ENCODE results near the gene CACNA1S.

Gene CACNA1S

GRCh38 chr1:201114245-201115131 lies 2.3 kb upstream of the CACNA1S start:
- Histone ChIP-seq H2AK5ac (ENCODE audit: low read depth, low read length) (peak overlapping the region; percentile 59), H2BK120ac (ENCODE audit: low read depth, low read length) (no peak overlapping the region), H4K91ac (ENCODE audit: low read depth, low read length, poor library complexity) (no peak overlapping the region), H4K8ac (ENCODE audit: low read depth, low read length) (peak overlapping the region; percentile 19), H3K14ac (ENCODE audit: low read length) (peak overlapping the region; percentile 92), H3K9ac (ENCODE audit: low read depth, low read length, poor library complexity) (peak overlapping the region; percentile 92), H2AFZ (ENCODE audit: low read length) (peak overlapping the region; percentile 96), H3K23ac (ENCODE audit: low read depth, low read length, poor library complexity) (peak overlapping the region; percentile 83), H3K9me3 (replicated peaks in 1 of 2; ENCODE audit: control insufficient read depth in 2 of 2, insufficient read depth in 1 of 2, low read depth in 1 of 2, low read length in 2 of 2) (no peaks in the 10 kb centered on the region), H3K4me3 (ENCODE audit: low read length in 2 of 2) (peak overlapping the region; percentile 44 to 92), H3K36me3 (replicated peaks in 1 of 2; ENCODE audit: control insufficient read depth in 2 of 2, insufficient read depth in 2 of 2, low read length in 2 of 2) (no peaks in the 10 kb centered on the region), H3K4me2 (ENCODE audit: insufficient read depth, low read length, poor library complexity, severe bottlenecking) (peak overlapping the region; percentile 86), H3K27ac (replicated peaks; ENCODE audit: low read length) (no peak overlapping the region), H2BK12ac (ENCODE audit: low read length) (no peak overlapping the region), H3K18ac (ENCODE audit: low read length) (peak overlapping the region; percentile 97), H3K27me3 (ENCODE audit: control insufficient read depth in 3 of 3, insufficient read depth in 3 of 3, low read depth in 1 of 3, low read length in 3 of 3) (peaks cover 0 to 18% (median 11%) of the 10 kb centered on the region in 3 experiments), H3K4me1 (ENCODE audit: control insufficient read depth in 2 of 2, insufficient read depth in 1 of 2, low read depth in 1 of 2, low read length in 2 of 2) (peaks cover 7 to 10% of the 10 kb centered on the region in 2 donors), H3K4ac (ENCODE audit: low read length) (peak overlapping the region; percentile 86), H3K79me1 (ENCODE audit: low read depth, low read length) (no peaks in the 10 kb centered on the region), H2BK5ac (ENCODE audit: low read length) (no peak overlapping the region), H2BK15ac (ENCODE audit: low read length) (peak overlapping the region; percentile 77)
- peak; percentile 88 for DNase-seq (ENCODE audit: low spot score)
- WGBS, 2 donors (ENCODE audit: extremely low coverage in 2 of 2, insufficient read length in 2 of 2, insufficient replicate concordance in 1 of 2), result no CpG with 5 or more reads among the region's 88 CpGs

- DNase-seq (ENCODE audit: low spot score), result no peak
- Histone ChIP-seq H3K23ac (ENCODE audit: low read depth, low read length, poor library complexity) (no peak overlapping the region), H2BK120ac (ENCODE audit: low read depth, low read length) (no peak overlapping the region), H3K18ac (ENCODE audit: low read length) (peak overlapping the region; percentile 81), H2BK15ac (ENCODE audit: low read length) (peak overlapping the region; percentile 88), H2BK12ac (ENCODE audit: low read length) (no peak overlapping the region), H3K4me3 (ENCODE audit: low read length in 2 of 2) (no peak overlapping the region), H2AK5ac (ENCODE audit: low read depth, low read length) (no peak overlapping the region), H4K8ac (ENCODE audit: low read depth, low read length) (no peak overlapping the region), H3K36me3 (replicated peaks in 1 of 2; ENCODE audit: control insufficient read depth in 2 of 2, insufficient read depth in 2 of 2, low read length in 2 of 2) (no peaks in the 10 kb centered on the region), H3K27me3 (ENCODE audit: control insufficient read depth in 3 of 3, insufficient read depth in 3 of 3, low read depth in 1 of 3, low read length in 3 of 3) (peaks cover 0 to 18% (median 11%) of the 10 kb centered on the region in 3 experiments), H3K79me1 (ENCODE audit: low read depth, low read length) (no peaks in the 10 kb centered on the region), H3K4me2 (ENCODE audit: insufficient read depth, low read length, poor library complexity, severe bottlenecking) (peak overlapping the region; percentile 86), H3K4ac (ENCODE audit: low read length) (peak overlapping the region; percentile 77), H3K27ac (replicated peaks; ENCODE audit: low read length) (no peak overlapping the region), H3K14ac (ENCODE audit: low read length) (no peak overlapping the region), H3K9ac (ENCODE audit: low read depth, low read length, poor library complexity) (no peak overlapping the region), H3K4me1 (ENCODE audit: control insufficient read depth in 2 of 2, insufficient read depth in 1 of 2, low read depth in 1 of 2, low read length in 2 of 2) (peaks cover 7 to 12% of the 10 kb centered on the region in 2 donors), H4K91ac (ENCODE audit: low read depth, low read length, poor library complexity) (no peak overlapping the region), H3K9me3 (replicated peaks in 1 of 2; ENCODE audit: control insufficient read depth in 2 of 2, insufficient read depth in 1 of 2, low read depth in 1 of 2, low read length in 2 of 2) (no peaks in the 10 kb centered on the region), H2BK5ac (ENCODE audit: low read length) (no peak overlapping the region), H2AFZ (ENCODE audit: low read length) (peak overlapping the region; percentile 96)
- no CpG with 5 or more reads among the region's 17 CpGs for WGBS, 2 donors (ENCODE audit: extremely low coverage in 2 of 2, insufficient read length in 2 of 2, insufficient replicate concordance in 1 of 2)
These were observed 1.4 kb upstream of the CACNA1S start for GRCh38 chr1:201113451-201114244.

DNA sequence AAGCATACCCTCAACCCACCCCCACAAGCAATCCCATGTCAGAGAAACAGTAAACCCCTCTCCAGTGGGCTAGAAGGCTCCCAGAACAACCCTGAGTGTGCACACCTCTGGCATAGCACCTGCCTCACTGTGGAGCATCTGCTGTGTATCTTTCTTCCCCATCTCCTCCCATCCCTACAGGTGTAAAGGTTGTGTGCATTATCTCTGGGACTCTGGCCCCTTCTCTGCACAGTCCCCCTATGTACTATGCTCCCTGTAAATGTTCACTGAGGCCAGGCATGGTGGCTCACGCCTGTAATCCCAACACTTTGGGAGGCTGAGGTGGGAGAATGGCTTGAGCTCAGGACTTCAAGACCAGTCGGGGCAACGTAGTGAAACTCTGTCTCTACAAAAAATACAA lies 700 bp upstream of the CACNA1S start:
- H2BK12ac ChIP-seq (ENCODE audit: low read length), result no peak overlapping the region
- H3K4me3 ChIP-seq (ENCODE audit: low read length in 2 of 2), result no peak overlapping the region
- H2BK15ac ChIP-seq (ENCODE audit: low read length), result no peak overlapping the region
- no peak overlapping the region for H3K4ac ChIP-seq (ENCODE audit: low read length)
- peaks cover 13 to 14% of the 10 kb centered on the region in 2 donors for H3K4me1 ChIP-seq (ENCODE audit: control insufficient read depth in 2 of 2, insufficient read depth in 1 of 2, low read depth in 1 of 2, low read length in 2 of 2)
- no peak overlapping the region for H4K91ac ChIP-seq (ENCODE audit: low read depth, low read length, poor library complexity)
- H4K8ac ChIP-seq (ENCODE audit: low read depth, low read length), result no peak overlapping the region
- no peak overlapping the region for H3K23ac ChIP-seq (ENCODE audit: low read depth, low read length, poor library complexity)
- peaks cover 0 to 18% (median 11%) of the 10 kb centered on the region in 3 experiments for H3K27me3 ChIP-seq (ENCODE audit: control insufficient read depth in 3 of 3, insufficient read depth in 3 of 3, low read depth in 1 of 3, low read length in 3 of 3)
- no peak for DNase-seq (ENCODE audit: low spot score)
- no peak overlapping the region for H2BK5ac ChIP-seq (ENCODE audit: low read length)
- no CpG with 5 or more reads among the region's 3 CpGs for WGBS, 2 donors (ENCODE audit: extremely low coverage in 2 of 2, insufficient read length in 2 of 2, insufficient replicate concordance in 1 of 2)
- no peaks in the 10 kb centered on the region for H3K79me1 ChIP-seq (ENCODE audit: low read depth, low read length)
- H3K4me2 ChIP-seq (ENCODE audit: insufficient read depth, low read length, poor library complexity, severe bottlenecking), result no peak overlapping the region
- H2AFZ ChIP-seq (ENCODE audit: low read length), result no peak overlapping the region
- no peaks in the 10 kb centered on the region for H3K9me3 ChIP-seq (replicated peaks in 1 of 2; ENCODE audit: control insufficient read depth in 2 of 2, insufficient read depth in 1 of 2, low read depth in 1 of 2, low read length in 2 of 2)
- no peak overlapping the region for H3K18ac ChIP-seq (ENCODE audit: low read length)
- H3K14ac ChIP-seq (ENCODE audit: low read length), result no peak overlapping the region
- no peak overlapping the region for H3K27ac ChIP-seq (replicated peaks; ENCODE audit: low read length)
- no peak overlapping the region for H2BK120ac ChIP-seq (ENCODE audit: low read depth, low read length)
- H3K36me3 ChIP-seq (replicated peaks in 1 of 2; ENCODE audit: control insufficient read depth in 2 of 2, insufficient read depth in 2 of 2, low read length in 2 of 2), result no peaks in the 10 kb centered on the region
- H2AK5ac ChIP-seq (ENCODE audit: low read depth, low read length), result no peak overlapping the region
- H3K9ac ChIP-seq (ENCODE audit: low read depth, low read length, poor library complexity), result no peak overlapping the region

DNA sequence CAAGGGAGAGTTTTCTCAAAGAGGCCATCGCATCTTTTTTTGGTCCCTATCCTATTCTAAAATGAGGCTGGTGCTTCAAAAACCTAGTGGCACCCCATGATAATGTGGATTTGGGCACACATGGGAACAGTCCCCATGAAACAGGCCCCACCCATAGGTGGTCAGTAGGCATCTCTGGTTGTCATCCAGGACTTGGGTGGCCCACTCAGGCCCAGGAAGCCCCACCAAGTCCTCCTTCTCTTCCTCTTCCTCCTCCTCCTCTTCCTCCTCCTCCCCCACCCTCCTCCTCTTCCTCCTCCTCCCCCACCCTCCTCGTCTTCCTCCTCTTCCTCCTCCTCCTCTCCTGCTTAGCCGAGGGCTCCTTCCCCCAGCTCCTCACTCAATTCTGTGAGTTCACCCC lies 554 bp downstream of the CACNA1S start:
- Histone ChIP-seq H3K79me1 (ENCODE audit: low read depth, low read length) (no peaks in the 10 kb centered on the region), H3K9ac (ENCODE audit: low read depth, low read length, poor library complexity) (no peak overlapping the region), H2BK5ac (ENCODE audit: low read length) (no peak overlapping the region), H3K4me2 (ENCODE audit: insufficient read depth, low read length, poor library complexity, severe bottlenecking) (no peak overlapping the region), H2AK5ac (ENCODE audit: low read depth, low read length) (no peak overlapping the region), H3K23ac (ENCODE audit: low read depth, low read length, poor library complexity) (no peak overlapping the region), H2BK12ac (ENCODE audit: low read length) (no peak overlapping the region), H3K27ac (replicated peaks; ENCODE audit: low read length) (no peak overlapping the region), H3K4me3 (ENCODE audit: low read length in 2 of 2) (no peak overlapping the region), H3K9me3 (replicated peaks in 1 of 2; ENCODE audit: control insufficient read depth in 2 of 2, insufficient read depth in 1 of 2, low read depth in 1 of 2, low read length in 2 of 2) (no peaks in the 10 kb centered on the region), H3K18ac (ENCODE audit: low read length) (no peak overlapping the region), H3K4me1 (ENCODE audit: control insufficient read depth in 2 of 2, insufficient read depth in 1 of 2, low read depth in 1 of 2, low read length in 2 of 2) (peaks cover 16 to 25% of the 10 kb centered on the region in 2 donors), H4K8ac (ENCODE audit: low read depth, low read length) (no peak overlapping the region), H3K36me3 (replicated peaks in 1 of 2; ENCODE audit: control insufficient read depth in 2 of 2, insufficient read depth in 2 of 2, low read length in 2 of 2) (no peaks in the 10 kb centered on the region), H4K91ac (ENCODE audit: low read depth, low read length, poor library complexity) (no peak overlapping the region), H3K4ac (ENCODE audit: low read length) (no peak overlapping the region), H2BK15ac (ENCODE audit: low read length) (no peak overlapping the region), H2AFZ (ENCODE audit: low read length) (no peak overlapping the region), H3K27me3 (ENCODE audit: control insufficient read depth in 3 of 3, insufficient read depth in 3 of 3, low read depth in 1 of 3, low read length in 3 of 3) (peaks cover 0 to 18% (median 9%) of the 10 kb centered on the region in 3 experiments), H2BK120ac (ENCODE audit: low read depth, low read length) (no peak overlapping the region), H3K14ac (ENCODE audit: low read length) (no peak overlapping the region)
- DNase-seq (ENCODE audit: low spot score), result no peak
- WGBS, 2 donors (ENCODE audit: extremely low coverage in 2 of 2, insufficient read length in 2 of 2, insufficient replicate concordance in 1 of 2), result no CpG with 5 or more reads among the region's 3 CpGs

Data from neuronal stem cell (in vitro differentiated cells).